PFSK-1 (cell line): ENCODE data around the gene ACOT7.

ENCODE experiments used
- FOXP2 ChIP-seq: optimal IDR thresholded peaks from 2 replicates; pipeline ENCODE3; 2011; ENCODE audit warnings: borderline replicate concordance, control low read depth, inconsistent platforms; ENCODE audit not compliant: insufficient read depth; ENCODE audit errors: extremely low read length, extremely low read depth
- POLR2AphosphoS5 ChIP-seq: IDR thresholded peaks from 2 replicates; pipeline ENCODE4 v1.6.1; 2012; ENCODE audit warnings: low read depth, mild to moderate bottlenecking, control low read depth, low read length, moderate library complexity
- REST ChIP-seq, 2 experiments: IDR thresholded peaks; 2 replicates each; pipeline versions ENCODE4 v1.6.1 to v1.8.0; 2011 to 2012; ENCODE audit warnings: low read depth in 2 of 2, low read length in 2 of 2, control low read depth in 1 of 2, inconsistent platforms in 1 of 2, mild to moderate bottlenecking in 1 of 2, moderate library complexity in 1 of 2; ENCODE audit not compliant: insufficient read depth in 1 of 2
- SIN3A ChIP-seq: IDR thresholded peaks from 2 replicates; pipeline ENCODE4 v1.6.1; 2012; ENCODE audit warnings: mild to moderate bottlenecking, low read length, moderate library complexity, borderline replicate concordance; ENCODE audit not compliant: insufficient read depth
- TAF1 ChIP-seq: IDR thresholded peaks from 2 replicates; pipeline ENCODE4 v1.6.1; 2012; ENCODE audit warnings: low read length, control low read depth, borderline replicate concordance; ENCODE audit not compliant: insufficient read depth

GRCh38 chr1:6358144-6358624 is 35.4 kb downstream of the ACOT7 start:
- no peak for TF ChIP-seq TAF1
- no peak for TF ChIP-seq POLR2AphosphoS5
- no peak for TF ChIP-seq REST (IDR thresholded peaks at IDR 0.05; ENCODE audit: insufficient read depth in 1 of 2, low read depth in 2 of 2, low read length in 2 of 2)
- TF ChIP-seq SIN3A, result no peak
- no peak for TF ChIP-seq FOXP2
